ENCODE measurements around the gene FREM2.

FREM2 gene

GRCh38 chr13:38868870-38869269, 182.0 kb downstream of the FREM2 start (continued):
- TF ChIP-seq PRDM4 (tag by site-specific recombination; IDR thresholded peaks at IDR 0.05) (no peak), ZSCAN4 (tag by site-specific recombination; IDR thresholded peaks at IDR 0.05) (no peak), ZNF830 (tag by site-specific recombination; IDR thresholded peaks at IDR 0.05; ENCODE audit: low read depth) (no peak), EGR2 (tag by site-specific recombination; IDR thresholded peaks at IDR 0.05; ENCODE audit: low read depth) (no peak), YY2 (tag by site-specific recombination; IDR thresholded peaks at IDR 0.05) (no peak), OSR2 (tag by site-specific recombination; IDR thresholded peaks at IDR 0.05) (no peak), ZNF623 (tag by site-specific recombination; IDR thresholded peaks at IDR 0.05) (no peak)

- CTCF ChIA-PET: interaction anchor here (0.6 to 2.5 kb wide), 4 partner anchors 12 to 837 kb away, joined by 3 to 21 read pairs (median 4); no protein-coding TSS in a partner anchor
- POLR2A ChIA-PET: no interaction called here
- no peak overlapping the region for H3K27ac ChIP-seq (ENCODE audit: extremely low read depth, low read depth, low read length)
- no peaks in the 10 kb centered on the region for H3K4me1 ChIP-seq (ENCODE audit: control insufficient read depth, insufficient read depth, low read length)
- H3K4me3 ChIP-seq (ENCODE audit: low read depth, low read length): no peak overlapping the region
- no peaks in the 10 kb centered on the region for H3K36me3 ChIP-seq (ENCODE audit: control insufficient read depth in 2 of 2, insufficient read depth in 1 of 2, low read length in 2 of 2)
- H3K9me3 ChIP-seq (ENCODE audit: control insufficient read depth, insufficient read depth, low read depth, low read length): no peaks in the 10 kb centered on the region
- TF ChIP-seq ZNF398 (tag by site-specific recombination; IDR thresholded peaks at IDR 0.05) (no peak), KLF8 (tag by site-specific recombination; IDR thresholded peaks at IDR 0.05) (no peak), ZNF202 (tag by site-specific recombination; IDR thresholded peaks at IDR 0.05; ENCODE audit: borderline replicate concordance) (no peak), ZNF707 (tag by site-specific recombination; IDR thresholded peaks at IDR 0.05) (no peak), ZNF560 (tag by site-specific recombination; IDR thresholded peaks at IDR 0.05; ENCODE audit: borderline replicate concordance) (no peak), ZBTB21 (tag by site-specific recombination; IDR thresholded peaks at IDR 0.05) (no peak), ZNF48 (tag by site-specific recombination; IDR thresholded peaks at IDR 0.05) (no peak), ZNF449 (tag by site-specific recombination; IDR thresholded peaks at IDR 0.05) (no peak), ZNF223 (tag by site-specific recombination; IDR thresholded peaks at IDR 0.05) (no peak), REPIN1 (tag by site-specific recombination; IDR thresholded peaks at IDR 0.05; ENCODE audit: low read depth) (no peak), ZSCAN16 (tag by site-specific recombination; IDR thresholded peaks at IDR 0.05) (no peak), PBX3 (CRISPR knock-in tag; IDR thresholded peaks at IDR 0.05) (no peak)
Observed at GRCh38 chr13:38871275-38871674, 184.4 kb downstream of the FREM2 start.
